GM19193 (cell line): ENCODE results near the gene SNX11.

ENCODE experiments used
- POLR2A ChIP-seq: IDR thresholded peaks from 4 replicates; pipeline ENCODE4 v1.6.1; 2011; ENCODE audit not compliant: insufficient read depth, insufficient read length; ENCODE audit errors: extremely low read depth

The SNX11 gene

DNA sequence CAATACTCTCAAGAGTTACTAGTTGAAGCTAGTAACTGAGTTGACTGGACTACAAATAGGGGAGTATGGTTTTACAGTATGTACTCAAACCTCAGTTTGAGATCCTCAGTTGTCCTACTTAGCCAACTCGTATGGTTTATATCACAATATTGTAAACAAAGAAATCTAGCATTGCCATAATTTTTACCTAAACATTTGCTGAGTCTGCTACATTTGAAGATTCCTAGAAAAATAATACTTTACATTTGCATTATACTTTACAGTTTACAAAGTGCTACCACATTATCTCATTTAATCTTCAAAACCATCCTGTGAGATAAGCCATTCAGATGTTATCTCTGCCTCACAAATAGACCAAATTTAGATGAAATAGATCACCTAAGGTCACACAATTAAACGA is 22.6 kb upstream of the SNX11 start:
- no peak for TF ChIP-seq POLR2A

DNA sequence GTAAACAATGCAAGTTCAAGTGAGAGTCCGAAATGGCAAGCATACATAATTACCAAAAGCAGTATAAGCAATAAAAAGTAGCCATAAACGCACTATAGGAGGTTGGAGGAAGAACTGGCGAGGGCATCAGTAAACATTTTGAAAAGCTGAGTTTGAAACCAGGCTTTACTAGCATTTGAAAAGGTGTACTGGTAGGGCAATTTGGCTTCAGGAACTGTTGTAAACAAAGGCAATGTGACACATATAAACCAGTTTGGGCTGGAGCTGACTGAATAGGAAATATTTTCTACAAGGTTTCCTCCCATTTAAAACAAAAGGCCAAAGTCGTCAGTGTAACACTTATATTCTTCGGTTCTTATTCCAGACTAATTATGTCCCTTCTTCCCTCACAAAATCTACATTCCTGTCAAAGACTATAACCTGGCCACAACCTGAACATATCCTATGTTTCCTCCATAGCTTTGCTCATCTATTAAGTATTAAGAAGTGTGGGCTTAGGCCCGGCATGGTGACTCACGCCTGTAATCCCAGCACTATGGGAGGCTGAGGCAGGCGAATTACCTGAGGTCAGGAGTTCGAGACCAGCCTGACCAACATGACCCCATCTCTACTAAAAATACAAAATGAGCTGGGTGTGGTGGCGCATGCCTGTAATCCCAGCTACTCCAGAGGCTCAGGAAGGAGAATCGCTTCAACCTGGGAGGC is 14.1 kb upstream of the SNX11 start:
- no peak for TF ChIP-seq POLR2A

DNA sequence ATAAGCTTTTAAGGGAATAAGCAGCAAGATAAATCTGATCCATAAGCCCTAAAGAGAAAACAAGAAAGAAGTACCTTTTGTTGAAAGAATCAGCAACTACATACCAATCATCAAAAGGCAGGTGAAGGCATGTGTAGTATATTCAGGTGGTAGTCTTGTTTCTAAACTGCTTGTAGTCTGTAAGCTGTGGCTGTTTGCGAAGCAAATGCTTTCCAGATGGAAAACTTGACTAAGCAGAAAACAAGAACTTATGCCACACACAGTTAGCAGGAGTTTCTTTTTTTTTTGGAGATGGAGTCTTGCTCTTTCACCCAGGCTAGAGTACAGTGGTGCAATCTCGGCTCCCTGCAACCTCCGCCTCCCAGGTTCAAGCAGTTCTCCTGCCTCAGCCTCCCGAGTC is 12.0 kb upstream of the SNX11 start:
- no peak for TF ChIP-seq POLR2A

DNA sequence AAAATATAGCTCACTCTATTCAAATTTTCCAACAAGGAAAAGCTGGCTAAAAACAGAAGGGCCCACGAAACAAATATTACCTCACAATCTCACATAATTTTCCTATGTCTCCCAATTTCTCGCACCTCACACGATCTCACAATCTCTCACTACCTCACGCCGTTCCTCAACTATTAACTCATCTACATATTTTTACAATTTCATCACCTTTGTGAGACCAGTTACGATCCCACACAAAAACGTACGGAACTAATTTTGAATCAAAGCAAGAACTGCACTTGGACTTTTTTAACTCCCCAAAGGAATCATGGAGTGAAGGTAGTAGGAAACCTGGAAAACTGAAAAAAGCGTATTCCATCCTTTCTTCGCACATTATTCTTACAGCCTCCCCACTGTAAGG is 7.4 kb upstream of the SNX11 start:
- no peak for TF ChIP-seq POLR2A

DNA sequence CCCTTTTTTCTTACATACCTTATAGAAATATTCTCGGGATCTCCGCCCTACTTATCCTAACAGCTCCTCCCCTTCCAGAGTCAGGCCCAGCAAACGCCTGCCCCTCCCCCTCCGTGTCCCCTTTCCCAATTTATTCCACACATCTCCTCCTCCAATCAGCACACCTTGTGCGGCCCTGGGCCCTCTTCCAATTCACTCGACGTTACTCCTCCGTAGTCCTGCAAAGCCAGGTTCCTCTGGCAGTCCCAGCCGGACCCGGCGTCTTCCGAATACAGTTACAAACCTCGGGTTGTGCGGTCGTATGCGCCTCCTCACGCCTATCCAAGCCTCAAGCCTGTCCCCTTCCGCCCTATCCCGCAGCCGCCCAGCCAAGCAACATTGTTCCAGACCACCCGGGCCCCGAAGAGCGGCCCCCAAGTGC is 7.0 kb upstream of the SNX11 start:
- TF ChIP-seq POLR2A, result no peak

DNA sequence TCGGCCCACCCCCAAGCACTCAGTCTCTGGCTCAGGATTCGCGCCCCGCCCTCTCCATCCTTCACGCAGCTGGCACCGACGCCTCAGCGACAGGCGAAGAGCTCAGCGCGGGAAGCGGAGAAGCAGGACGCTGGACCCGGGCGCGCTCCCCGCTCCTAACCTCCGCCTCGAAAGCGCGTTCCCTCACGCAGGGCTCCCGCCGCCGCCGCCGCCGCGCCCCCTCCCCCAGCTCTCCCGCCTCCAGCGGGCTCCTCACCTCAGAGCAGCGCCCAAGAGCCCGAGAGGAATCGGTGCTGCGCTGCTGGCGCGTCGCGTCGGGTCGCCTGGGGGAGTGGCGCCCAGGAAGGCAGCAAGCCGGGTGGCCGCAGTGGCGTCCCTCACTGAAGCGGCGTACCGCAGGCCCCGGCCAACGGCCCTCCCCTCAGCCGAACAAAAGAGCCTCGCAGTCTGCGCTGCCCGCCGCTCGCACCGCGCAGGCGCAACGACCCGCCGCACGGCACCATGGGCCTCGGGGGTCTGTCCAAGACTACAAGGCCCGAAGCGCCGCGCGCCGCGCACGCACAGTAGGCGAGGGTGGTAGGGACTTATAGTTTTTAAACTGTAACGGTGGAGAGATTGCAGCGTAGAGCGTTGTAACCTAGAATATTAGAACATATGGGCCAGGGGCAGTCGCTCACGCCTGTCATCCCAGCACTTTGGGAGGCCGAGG is 6.4 kb upstream of the SNX11 start, which contains the start of gene CBX1:
Gene CBX1 (minus strand): TSS at position 467 of the 709 bp plus-strand sequence. CDS start 24,474 bp downstream, outside the sequence.
- TF ChIP-seq POLR2A, result peak; percentile 63

DNA sequence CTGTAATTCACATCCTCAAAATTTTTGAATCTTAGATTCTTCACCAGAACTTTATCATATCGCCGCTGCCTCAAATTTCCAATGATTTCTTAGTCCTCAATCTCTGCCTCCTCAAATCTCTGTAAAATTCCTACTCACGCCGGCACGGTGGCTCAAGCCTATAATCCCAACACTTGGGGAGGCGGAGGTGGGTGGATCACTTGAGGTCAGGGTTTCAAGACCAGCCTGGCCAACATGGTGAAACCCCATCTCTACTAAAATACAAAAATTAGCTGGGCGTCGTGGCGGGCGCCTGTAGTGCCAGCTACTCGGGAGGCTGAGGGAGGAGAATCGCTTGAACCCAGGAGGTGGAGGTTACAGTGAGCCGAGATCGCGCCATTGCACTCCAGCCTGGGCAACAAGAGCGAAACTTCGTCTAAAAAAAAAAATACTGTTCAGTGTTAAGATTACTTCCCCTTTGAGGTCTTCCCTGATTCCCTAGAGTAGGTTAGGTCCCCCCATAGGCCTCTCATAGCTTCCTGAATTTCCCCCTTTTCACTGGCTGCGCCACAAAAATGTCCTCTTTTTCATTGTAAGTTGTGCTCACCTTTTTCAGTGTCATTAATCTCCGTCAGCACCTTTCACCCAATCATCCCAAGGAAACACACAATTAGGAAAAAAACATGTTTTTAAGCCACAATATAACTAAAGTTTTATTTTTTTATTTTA is 5.4 kb upstream of the SNX11 start:
- TF ChIP-seq POLR2A, result no peak

DNA sequence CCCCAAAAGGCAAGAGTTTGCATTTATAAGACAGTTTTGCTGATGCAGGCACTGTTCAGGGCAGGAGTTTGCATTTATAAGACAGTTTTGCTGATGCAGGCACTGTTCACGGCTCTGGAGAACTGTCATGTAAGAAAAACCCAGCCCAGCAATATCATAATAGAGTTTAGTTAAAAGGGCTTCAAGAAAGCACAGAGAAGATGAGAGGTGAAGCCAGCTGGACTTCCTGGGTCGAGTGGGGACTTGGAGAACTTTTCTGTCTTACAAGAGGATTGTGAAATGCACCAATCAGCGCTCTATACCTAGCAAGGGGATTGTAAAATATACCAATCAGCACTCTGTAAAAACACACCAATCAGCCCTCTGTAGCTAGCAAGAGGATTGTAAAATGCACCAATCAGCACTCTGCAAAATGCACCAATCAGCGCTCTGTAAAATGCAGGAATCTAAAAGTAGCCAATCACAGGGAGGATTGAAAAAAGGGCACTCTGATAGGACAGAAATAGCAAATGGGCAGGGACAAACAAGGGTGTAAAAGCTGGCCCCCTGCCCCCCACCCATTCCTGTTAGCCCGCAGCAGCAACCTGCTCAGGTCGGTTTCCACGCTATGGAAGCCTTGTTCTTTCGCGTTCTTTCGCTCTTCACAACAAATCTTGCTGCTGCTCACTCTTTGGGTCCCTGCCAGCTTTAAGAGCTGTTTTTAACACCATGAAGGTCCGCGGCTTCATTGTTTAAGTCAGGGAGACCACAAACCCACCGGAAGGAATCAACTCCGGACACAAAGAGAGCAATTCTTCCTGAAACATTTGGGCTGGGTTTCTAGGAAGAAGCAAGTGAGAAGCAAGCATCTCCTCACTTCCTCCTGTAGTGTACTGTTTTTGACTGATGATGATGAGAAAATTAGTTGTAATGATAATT is 4.5 kb upstream of the SNX11 start:
- TF ChIP-seq POLR2A, result no peak

DNA sequence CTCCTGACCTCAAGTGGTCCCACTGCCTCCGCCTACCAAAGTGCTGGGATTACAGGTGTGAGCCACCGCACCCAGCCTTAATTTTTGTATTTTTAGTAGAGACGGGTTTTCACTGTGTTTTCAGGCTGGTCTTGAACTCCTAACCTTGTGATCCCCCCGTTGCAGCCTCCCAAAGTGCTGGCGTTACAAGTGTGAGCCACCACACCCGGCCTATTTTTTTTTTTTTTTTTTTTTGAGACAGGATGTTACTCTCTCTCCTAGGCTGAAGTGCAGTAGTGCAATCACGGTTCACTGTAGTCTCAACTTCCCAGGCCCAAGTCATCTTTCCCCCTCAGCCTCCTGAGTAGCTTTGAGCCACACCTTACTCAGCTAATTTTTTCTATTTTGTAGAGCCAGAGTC is 3.1 kb upstream of the SNX11 start:
- TF ChIP-seq POLR2A, result no peak

DNA sequence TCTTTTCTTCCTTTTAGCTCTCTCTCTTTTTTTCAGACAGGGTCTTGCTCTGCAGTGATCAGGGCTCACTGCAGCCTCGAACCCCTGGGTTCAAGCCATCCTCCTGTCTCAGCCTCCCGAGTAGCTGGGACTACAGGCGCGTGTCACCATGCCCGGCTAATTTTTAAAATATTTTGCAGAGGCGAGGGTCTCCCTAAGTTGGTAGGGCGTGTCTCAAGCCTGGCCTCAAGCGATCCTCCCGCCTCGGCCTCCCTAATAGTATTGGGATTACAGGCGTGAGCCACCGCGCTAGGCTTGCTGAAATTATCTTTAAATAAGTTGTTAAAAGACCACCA is 797 bp upstream of the SNX11 start:
- no peak for TF ChIP-seq POLR2A

DNA sequence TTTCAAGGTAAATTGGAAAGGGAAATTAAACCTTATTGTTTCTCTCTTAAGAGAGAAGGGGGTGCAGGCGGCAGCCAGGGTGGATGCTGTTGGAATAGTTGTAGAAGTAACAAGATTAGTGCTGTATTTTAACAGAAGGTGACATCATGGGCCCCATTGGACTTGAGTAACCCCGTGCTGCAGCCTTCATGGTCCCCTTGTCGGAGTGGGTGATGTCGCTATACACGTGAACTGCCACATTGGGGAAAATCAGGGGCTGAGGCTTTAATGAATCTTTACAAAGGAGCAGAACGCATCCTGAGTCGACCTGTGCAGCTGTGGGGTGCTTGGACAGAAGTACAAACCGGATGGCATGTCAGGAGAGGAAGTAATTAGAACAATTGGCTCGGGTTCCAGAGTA is 3.2 kb downstream of the SNX11 start:
- no peak for TF ChIP-seq POLR2A

DNA sequence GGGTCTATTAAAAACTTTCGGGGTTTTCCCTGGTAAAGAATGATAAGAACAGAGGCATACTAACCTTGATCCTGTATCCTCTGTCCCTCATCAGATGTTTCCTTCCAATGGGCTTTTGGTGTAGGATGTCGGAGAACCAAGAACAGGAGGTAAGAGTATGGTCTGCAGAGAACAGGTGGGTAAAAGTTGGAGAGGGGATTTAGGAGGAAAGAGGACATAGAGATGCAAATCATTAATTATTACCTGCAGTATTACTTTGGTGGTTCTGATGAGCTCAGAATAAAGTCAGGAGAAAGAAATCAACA is 4.3 kb downstream of the SNX11 start:
- no peak for TF ChIP-seq POLR2A

DNA sequence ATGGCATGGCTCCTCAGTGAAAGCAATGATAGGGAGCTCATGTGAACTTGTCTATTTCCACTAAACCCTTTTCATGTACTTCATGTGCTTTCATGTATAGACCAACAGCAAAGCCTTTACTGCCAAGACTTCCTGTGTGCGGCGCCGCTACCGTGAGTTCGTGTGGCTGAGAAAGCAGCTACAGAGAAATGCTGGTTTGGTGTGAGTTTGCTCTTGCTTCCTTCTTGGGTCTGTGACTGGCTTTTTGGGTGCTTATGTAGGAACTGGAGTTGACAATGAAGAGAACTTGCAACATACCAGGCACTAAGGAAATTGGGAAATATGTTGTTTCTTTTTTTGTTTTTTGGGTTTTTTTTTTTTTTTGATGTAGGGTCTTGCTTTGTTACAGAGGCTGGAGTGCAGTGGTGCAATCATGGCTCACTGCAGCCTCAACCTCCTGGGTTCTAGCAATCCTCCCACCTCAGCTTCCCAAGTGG is 5.7 kb downstream of the SNX11 start:
- peak; percentile 32 for TF ChIP-seq POLR2A

DNA sequence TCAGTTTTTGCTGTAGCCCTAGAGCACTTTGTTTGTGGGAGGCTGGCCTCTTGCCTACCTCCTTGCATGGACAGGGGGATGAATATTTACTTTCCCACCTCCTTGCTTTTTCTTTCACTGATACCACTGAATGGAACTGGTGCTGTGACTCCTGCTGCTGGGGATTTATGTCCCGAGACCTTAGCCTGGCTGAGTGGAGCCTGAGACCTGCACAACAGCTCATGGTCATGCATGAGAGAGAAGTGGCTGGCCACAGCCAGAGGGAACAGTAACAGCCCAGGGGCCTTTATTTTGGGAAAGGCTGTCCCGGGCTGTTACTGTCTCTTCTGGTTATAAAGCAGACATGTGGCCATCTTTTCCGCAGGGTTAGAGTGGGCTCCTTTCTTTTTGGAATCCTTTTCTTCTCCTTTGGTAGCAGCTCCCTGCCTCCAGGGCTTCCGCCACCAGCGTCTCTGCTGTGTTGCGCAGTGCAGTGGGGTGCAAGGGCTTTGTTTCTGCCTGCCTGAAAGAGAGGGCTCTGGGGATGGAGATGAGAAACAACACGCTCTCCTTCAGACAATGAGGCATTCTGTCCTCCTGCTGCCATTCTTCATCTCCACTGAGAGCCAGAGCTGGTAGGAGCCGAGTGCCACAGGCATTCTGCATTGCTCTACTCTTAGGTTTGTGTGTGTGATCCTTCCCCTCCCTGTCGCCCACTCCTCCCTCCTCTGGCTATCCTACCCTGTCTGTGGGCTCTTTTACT is 14.5 kb downstream of the SNX11 start:
- no peak for TF ChIP-seq POLR2A
